ENCODE measurements around the gene GPM6B.

DNA sequence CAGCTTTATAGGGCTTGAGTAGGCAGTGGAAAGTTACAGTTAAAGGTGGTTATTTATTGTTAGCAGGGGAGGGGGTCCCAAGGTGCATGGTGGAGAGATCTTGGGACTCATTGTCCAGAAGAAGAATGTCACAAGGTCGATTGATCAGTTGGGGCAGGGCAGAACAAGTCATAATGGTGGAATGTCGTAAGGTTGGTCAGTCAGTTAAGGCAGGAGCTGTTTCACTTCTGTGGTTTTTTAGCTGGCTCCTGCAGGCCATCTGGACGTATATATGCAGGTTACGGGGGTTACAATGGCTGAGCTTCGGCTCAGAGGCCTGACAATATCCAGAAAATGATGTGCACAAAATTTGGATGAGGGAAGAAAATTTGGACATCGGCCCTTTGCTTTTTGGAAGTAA lies 75.2 kb downstream of the GPM6B start:
- no peak for TF ChIP-seq CTCF (IDR thresholded peaks at IDR 0.05)
- no peak for TF ChIP-seq POLR2A (IDR thresholded peaks at IDR 0.05)

Data from esophagus squamous epithelium (tissue), 4 donors.